K562 (cell line): ENCODE results near the gene CHPF. TPM values are rescaled to one million over a fixed set of nuclear protein-coding genes. Genes with fewer than 3 reads are reported as not detected.

ENCODE experiments used
- CBFA2T2 ChIP-seq: fragments of 450-650 bp; conservative IDR thresholded peaks from 2 replicates; pipeline ENCODE4 v1.6.1; 2017; ENCODE audit warnings: mild to moderate bottlenecking
- CBFB ChIP-seq: sonication (generic); formaldehyde crosslinking; IDR thresholded peaks from 2 replicates; pipeline ENCODE4 v1.4.0; 2020; ENCODE audit warnings: mild to moderate bottlenecking, missing genetic modification reagents
- CBX2 ChIP-seq: fragments of 200-600 bp; sonication (generic); IDR thresholded peaks from one replicate; pipeline ENCODE4 v1.6.1; 2012; ENCODE audit warnings: mild to moderate bottlenecking, low read length, inconsistent platforms; ENCODE audit not compliant: insufficient read depth, poor library complexity, severe bottlenecking
- CEBPZ ChIP-seq: fragments of 150-350 bp; IDR thresholded peaks from 2 replicates; pipeline ENCODE4 v1.6.1; 2014; ENCODE audit warnings: low read depth, mild to moderate bottlenecking, low read length, borderline replicate concordance
- ETS1 ChIP-seq: conservative IDR thresholded peaks from 2 replicates; pipeline ENCODE4 v1.6.1; 2011; ENCODE audit warnings: low read depth, mild to moderate bottlenecking, low read length; ENCODE audit not compliant: control insufficient read depth
- FOXJ3 ChIP-seq: sonication (generic); formaldehyde crosslinking; IDR thresholded peaks from 2 replicates; pipeline ENCODE4 v1.4.0; 2020; ENCODE audit warnings: mild to moderate bottlenecking, missing genetic modification reagents
- JUND ChIP-seq, 2 experiments: IDR thresholded peaks; 2 replicates in 1 of 2; 3 replicates in 1 of 2; pipeline ENCODE4 v1.6.1; 2011; ENCODE audit warnings: borderline replicate concordance in 2 of 2, low read depth in 2 of 2, low read length in 2 of 2, improper control_type of control experiment in 1 of 2, missing biosample characterization in 1 of 2, missing genetic modification characterization in 1 of 2, missing genetic modification reagents in 1 of 2
- KLF6 ChIP-seq: fragments of 250-450 bp; sonication (Bioruptor Pico); IDR thresholded peaks from 2 replicates; pipeline ENCODE4 v1.4.0; 2020; ENCODE audit warnings: mild to moderate bottlenecking, moderate library complexity, borderline replicate concordance
- L3MBTL2 ChIP-seq: fragments of 450-650 bp; IDR thresholded peaks from 2 replicates; pipeline ENCODE4 v1.6.1; 2016; ENCODE audit warnings: mild to moderate bottlenecking, moderate library complexity
- NFIX ChIP-seq: fragments of 250-450 bp; sonication (Bioruptor Pico); IDR thresholded peaks from 2 replicates; pipeline ENCODE4 v1.4.0; 2020; ENCODE audit warnings: low read depth, mild to moderate bottlenecking, moderate library complexity
- PHB2 ChIP-seq: fragments of 450-650 bp; IDR thresholded peaks from 2 replicates; pipeline ENCODE4 v1.6.1; 2017; ENCODE audit warnings: low read depth
- PRMT5 ChIP-seq: sonication (generic); formaldehyde crosslinking; IDR thresholded peaks from 2 replicates; pipeline ENCODE4 v1.5.0; 2020; ENCODE audit warnings: missing genetic modification reagents
- SMARCE1 ChIP-seq: fragments of 450-650 bp; IDR thresholded peaks from 2 replicates; pipeline ENCODE4 v1.7.1; 2016; ENCODE audit warnings: mild to moderate bottlenecking
- TCF3 ChIP-seq: sonication (generic); formaldehyde crosslinking; IDR thresholded peaks from 2 replicates; pipeline ENCODE4 v1.4.0; 2020; ENCODE audit warnings: mild to moderate bottlenecking, missing genetic modification reagents
- ZNF124 ChIP-seq: sonication (generic); formaldehyde crosslinking; IDR thresholded peaks from 2 replicates; pipeline ENCODE4 v1.8.1; 2022; ENCODE audit warnings: missing genetic modification reagents
- ZNF140 ChIP-seq: fragments of 250-450 bp; sonication (Bioruptor Pico); IDR thresholded peaks from 2 replicates; pipeline ENCODE4 v1.8.0; 2021; ENCODE audit warnings: moderate library complexity, mild to moderate bottlenecking, inconsistent platforms
- ZNF212 ChIP-seq: fragments of 450-650 bp; formaldehyde crosslinking; IDR thresholded peaks from 2 replicates; pipeline ENCODE4 v1.4.0; 2020; ENCODE audit warnings: mild to moderate bottlenecking
- ZNF224 ChIP-seq: sonication (generic); formaldehyde crosslinking; IDR thresholded peaks from 2 replicates; pipeline ENCODE4 v1.8.0; 2022; ENCODE audit warnings: mild to moderate bottlenecking, missing genetic modification reagents
- polyA plus RNA-seq, 8 experiments: library from polyadenylated mRNA; depleted of rRNA in 4 of 8; stranded (reverse) in 5 of 8; unstranded in 3 of 8; fragments of >200 nt; fragmentation: Nextera tagmentation in 2 of 8; fragmentation: Illumina TruSeq in 1 of 8; extraction: Ambion mirVana in 2 of 8; extraction: Trizol in 1 of 8; gene quantifications; 2 replicates each; pipeline versions ENCODE4 v1.2.1 to v1.2.3, GENCODE V29; 2011 to 2014; ENCODE audit warnings: inconsistent platforms in 1 of 8, missing spikeins in 1 of 8
- total RNA-seq, 7 experiments: library from RNA; depleted of rRNA in 6 of 7; stranded (reverse); fragments of >200 nt in 6 of 7; fragmentation: Illumina TruSeq in 2 of 7; extraction: Trizol in 2 of 7; gene quantifications; 2 replicates each; pipeline versions ENCODE4 v1.2.1 to v1.2.3, GENCODE V29; 2011 to 2021; ENCODE audit warnings: low replicate concordance in 1 of 7
- TF ChIP-seq, protein P1 (sequence below), 2 experiments: fragments of 250-450 bp in 1 of 2; fragments of 450-650 bp in 1 of 2; sonication (Bioruptor Pico) in 1 of 2; IDR thresholded peaks; 2 replicates each; pipeline versions ENCODE4 v1.6.1 to v1.8.0; 2016 to 2021; ENCODE audit warnings: mild to moderate bottlenecking in 2 of 2, moderate library complexity in 2 of 2, missing compliant biosample characterization in 1 of 2, missing genetic modification characterization in 1 of 2
- TF ChIP-seq, protein P2 (sequence below): sonication (generic); IDR thresholded peaks from 2 replicates; pipeline ENCODE4 v1.6.1; 2016
- TF ChIP-seq, protein P3 (sequence below): fragments of 250-450 bp; sonication (Bioruptor Pico); IDR thresholded peaks from 2 replicates; pipeline ENCODE4 v1.5.1; 2021; ENCODE audit warnings: mild to moderate bottlenecking

Gene CHPF
- total and polyA plus RNA-seq, 9 of the 15 experiments (the other 6 are each of a cell fraction or from before 2014, with no cell fraction given): 0.15 to 57.2 (median 7.9) TPM

DNA sequence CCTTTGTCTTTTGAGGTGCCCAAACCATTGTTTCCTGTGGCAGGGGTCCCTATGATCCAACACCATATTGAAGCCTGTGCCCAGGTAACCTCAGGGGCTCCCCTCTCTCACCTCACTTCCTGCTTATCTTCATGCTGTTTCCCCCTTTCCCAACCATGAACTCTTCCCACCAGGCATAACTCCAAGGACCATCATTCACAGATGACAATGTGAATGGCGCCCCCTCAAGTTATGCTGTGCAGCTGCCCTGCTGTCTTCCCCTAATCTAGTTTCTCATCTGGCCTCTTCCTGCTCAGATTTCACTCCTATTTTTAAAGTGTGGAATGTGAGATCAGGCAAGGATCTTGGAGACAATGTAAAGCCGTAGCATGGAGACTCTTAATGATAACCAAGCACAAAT, 43.5 kb downstream of the CHPF start (continued):
- TF ChIP-seq ETS1 (no peak), JUND (IDR thresholded peaks at IDR 0.05; ENCODE audit: borderline replicate concordance, low read depth, low read length) (peak; percentile 35; the same call in 1 of the 2 replicates), JUND (tag; IDR thresholded peaks at IDR 0.05; ENCODE audit: borderline replicate concordance, low read depth, low read length) (0 out of 3 replicates have a peak, but pooled peaks have one; percentile 49), ZNF124 (CRISPR knock-in tag) (no peak), CBFA2T2 (0 out of 2 replicates have a peak, but pooled peaks have one; percentile 35), PHB2 (no peak), ZNF140 (no peak), PRMT5 (CRISPR knock-in tag) (no peak), KLF6 (CRISPR knock-in tag) (no peak), CEBPZ (no peak), TCF3 (CRISPR knock-in tag) (0 out of 2 replicates have a peak, but pooled peaks have one; percentile 25), FOXJ3 (CRISPR knock-in tag) (no peak), ZNF212 (no peak), SMARCE1 (peak; percentile 58; the same call in 1 of the 2 replicates), CBFB (CRISPR knock-in tag) (no peak), NFIX (CRISPR knock-in tag) (no peak), CBX2 (no peak), ZNF224 (CRISPR knock-in tag) (no peak), L3MBTL2 (0 out of 2 replicates have a peak, but pooled peaks have one; percentile 17)
- TF ChIP-seq, protein P1, sequence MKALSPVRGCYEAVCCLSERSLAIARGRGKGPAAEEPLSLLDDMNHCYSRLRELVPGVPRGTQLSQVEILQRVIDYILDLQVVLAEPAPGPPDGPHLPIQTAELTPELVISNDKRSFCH (CRISPR knock-in tag; IDR thresholded peaks at IDR 0.05): no peak
- TF ChIP-seq, protein P1 (tag; IDR thresholded peaks at IDR 0.05): no peak
- TF ChIP-seq, protein P2, sequence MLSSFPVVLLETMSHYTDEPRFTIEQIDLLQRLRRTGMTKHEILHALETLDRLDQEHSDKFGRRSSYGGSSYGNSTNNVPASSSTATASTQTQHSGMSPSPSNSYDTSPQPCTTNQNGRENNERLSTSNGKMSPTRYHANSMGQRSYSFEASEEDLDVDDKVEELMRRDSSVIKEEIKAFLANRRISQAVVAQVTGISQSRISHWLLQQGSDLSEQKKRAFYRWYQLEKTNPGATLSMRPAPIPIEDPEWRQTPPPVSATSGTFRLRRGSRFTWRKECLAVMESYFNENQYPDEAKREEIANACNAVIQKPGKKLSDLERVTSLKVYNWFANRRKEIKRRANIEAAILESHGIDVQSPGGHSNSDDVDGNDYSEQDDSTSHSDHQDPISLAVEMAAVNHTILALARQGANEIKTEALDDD: no peak
- TF ChIP-seq, protein P3, sequence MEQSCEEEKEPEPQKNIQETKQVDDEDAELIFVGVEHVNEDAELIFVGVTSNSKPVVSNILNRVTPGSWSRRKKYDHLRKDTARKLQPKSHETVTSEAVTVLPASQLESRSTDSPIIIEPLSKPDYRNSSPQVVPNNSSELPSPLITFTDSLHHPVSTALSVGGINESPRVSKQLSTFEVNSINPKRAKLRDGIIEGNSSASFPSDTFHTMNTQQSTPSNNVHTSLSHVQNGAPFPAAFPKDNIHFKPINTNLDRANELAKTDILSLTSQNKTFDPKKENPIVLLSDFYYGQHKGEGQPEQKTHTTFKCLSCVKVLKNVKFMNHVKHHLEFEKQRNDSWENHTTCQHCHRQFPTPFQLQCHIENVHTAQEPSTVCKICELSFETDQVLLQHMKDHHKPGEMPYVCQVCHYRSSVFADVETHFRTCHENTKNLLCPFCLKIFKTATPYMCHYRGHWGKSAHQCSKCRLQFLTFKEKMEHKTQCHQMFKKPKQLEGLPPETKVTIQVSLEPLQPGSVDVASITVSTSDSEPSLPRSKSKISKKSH (CRISPR knock-in tag): no peak
